ENCODE results near the gene COL18A1.

The COL18A1 gene

GRCh38 chr21:45463871-45464270 lies 58.9 kb downstream of the COL18A1 start:
- H3K36me3 ChIP-seq (ENCODE audit: insufficient read depth, low read length) = peaks cover 4% of the 10 kb centered on the region; the same call in 1 of the 2 replicates
- no peaks in the 10 kb centered on the region for H3K4me1 ChIP-seq (ENCODE audit: insufficient read depth, low read length)
- no peak overlapping the region for H3K9ac ChIP-seq (ENCODE audit: low read depth, low read length)
- H3K9me3 ChIP-seq (ENCODE audit: control insufficient read depth, insufficient read depth, low read length) = peaks cover 6% of the 10 kb centered on the region; the same call in 1 of the 2 replicates

GRCh38 chr21:45464309-45464708 lies 59.3 kb downstream of the COL18A1 start:
- Histone ChIP-seq H3K4me1 (ENCODE audit: insufficient read depth, low read length) (no peaks in the 10 kb centered on the region), H3K36me3 (ENCODE audit: insufficient read depth, low read length) (peaks cover 4% of the 10 kb centered on the region; the same call in 1 of the 2 replicates), H3K9ac (ENCODE audit: low read depth, low read length) (no peak overlapping the region), H3K9me3 (ENCODE audit: control insufficient read depth, insufficient read depth, low read length) (peaks cover 6% of the 10 kb centered on the region; the same call in 1 of the 2 replicates)

- Histone ChIP-seq H3K9ac (ENCODE audit: low read depth, low read length) (no peak overlapping the region), H3K36me3 (ENCODE audit: insufficient read depth, low read length) (peaks cover 2% of the 10 kb centered on the region), H3K4me1 (ENCODE audit: insufficient read depth, low read length) (no peaks in the 10 kb centered on the region), H3K9me3 (ENCODE audit: control insufficient read depth, insufficient read depth, low read length) (peaks cover 6% of the 10 kb centered on the region; the same call in 1 of the 2 replicates)
Observed at GRCh38 chr21:45465105-45465504, 60.1 kb downstream of the COL18A1 start.

- peaks cover 6% of the 10 kb centered on the region; the same call in 1 of the 2 replicates for H3K9me3 ChIP-seq (ENCODE audit: control insufficient read depth, insufficient read depth, low read length)
- H3K9ac ChIP-seq (ENCODE audit: low read depth, low read length) = no peak overlapping the region
- H3K4me1 ChIP-seq (ENCODE audit: insufficient read depth, low read length) = no peaks in the 10 kb centered on the region
- no peaks in the 10 kb centered on the region; the same call in none of the 2 replicates for H3K36me3 ChIP-seq (ENCODE audit: insufficient read depth, low read length)
Observed at GRCh38 chr21:45465611-45466329, 60.8 kb downstream of the COL18A1 start.

- Histone ChIP-seq H3K9ac (ENCODE audit: low read depth, low read length) (no peak overlapping the region), H3K9me3 (ENCODE audit: control insufficient read depth, insufficient read depth, low read length) (peaks cover 6% of the 10 kb centered on the region; the same call in 1 of the 2 replicates), H3K36me3 (ENCODE audit: insufficient read depth, low read length) (no peaks in the 10 kb centered on the region; the same call in none of the 2 replicates), H3K4me1 (ENCODE audit: insufficient read depth, low read length) (no peaks in the 10 kb centered on the region)
Observed at GRCh38 chr21:45466330-45467220, 61.6 kb downstream of the COL18A1 start.

- Histone ChIP-seq H3K4me1 (ENCODE audit: insufficient read depth, low read length) (no peaks in the 10 kb centered on the region), H3K9ac (ENCODE audit: low read depth, low read length) (no peak overlapping the region), H3K9me3 (ENCODE audit: control insufficient read depth, insufficient read depth, low read length) (peaks cover 3% of the 10 kb centered on the region; the same call in 1 of the 2 replicates), H3K36me3 (ENCODE audit: insufficient read depth, low read length) (no peaks in the 10 kb centered on the region; the same call in none of the 2 replicates)
Observed at GRCh38 chr21:45467221-45467779, 62.3 kb downstream of the COL18A1 start.

- no peak overlapping the region for H3K9ac ChIP-seq (ENCODE audit: low read depth, low read length)
- no peaks in the 10 kb centered on the region for H3K4me1 ChIP-seq (ENCODE audit: insufficient read depth, low read length)
- H3K9me3 ChIP-seq (ENCODE audit: control insufficient read depth, insufficient read depth, low read length) = no peaks in the 10 kb centered on the region; the same call in 1 of the 2 replicates
- no peaks in the 10 kb centered on the region; the same call in none of the 2 replicates for H3K36me3 ChIP-seq (ENCODE audit: insufficient read depth, low read length)
Observed at GRCh38 chr21:45468051-45468970, 63.3 kb downstream of the COL18A1 start.

- no peaks in the 10 kb centered on the region; the same call in none of the 2 replicates for H3K36me3 ChIP-seq (ENCODE audit: insufficient read depth, low read length)
- no peaks in the 10 kb centered on the region for H3K4me1 ChIP-seq (ENCODE audit: insufficient read depth, low read length)
- H3K9ac ChIP-seq (ENCODE audit: low read depth, low read length) = no peak overlapping the region
- H3K9me3 ChIP-seq (ENCODE audit: control insufficient read depth, insufficient read depth, low read length) = no peaks in the 10 kb centered on the region; the same call in 1 of the 2 replicates
Observed at GRCh38 chr21:45468971-45469272, 64.0 kb downstream of the COL18A1 start.

- no peaks in the 10 kb centered on the region; the same call in none of the 2 replicates for H3K36me3 ChIP-seq (ENCODE audit: insufficient read depth, low read length)
- no peaks in the 10 kb centered on the region; the same call in 1 of the 2 replicates for H3K9me3 ChIP-seq (ENCODE audit: control insufficient read depth, insufficient read depth, low read length)
- H3K9ac ChIP-seq (ENCODE audit: low read depth, low read length) = no peak overlapping the region
- H3K4me1 ChIP-seq (ENCODE audit: insufficient read depth, low read length) = no peaks in the 10 kb centered on the region
Observed at GRCh38 chr21:45469273-45470086, 64.5 kb downstream of the COL18A1 start.

GRCh38 chr21:45470087-45470515 lies 65.1 kb downstream of the COL18A1 start:
- no peaks in the 10 kb centered on the region for H3K4me1 ChIP-seq (ENCODE audit: insufficient read depth, low read length)
- no peaks in the 10 kb centered on the region; the same call in 1 of the 2 replicates for H3K9me3 ChIP-seq (ENCODE audit: control insufficient read depth, insufficient read depth, low read length)
- H3K36me3 ChIP-seq (ENCODE audit: insufficient read depth, low read length) = no peaks in the 10 kb centered on the region; the same call in none of the 2 replicates
- no peak overlapping the region for H3K9ac ChIP-seq (ENCODE audit: low read depth, low read length)

- H3K36me3 ChIP-seq (ENCODE audit: insufficient read depth, low read length) = no peaks in the 10 kb centered on the region; the same call in none of the 2 replicates
- no peaks in the 10 kb centered on the region for H3K4me1 ChIP-seq (ENCODE audit: insufficient read depth, low read length)
- H3K9me3 ChIP-seq (ENCODE audit: control insufficient read depth, insufficient read depth, low read length) = no peaks in the 10 kb centered on the region; the same call in 1 of the 2 replicates
- no peak overlapping the region for H3K9ac ChIP-seq (ENCODE audit: low read depth, low read length)
Observed at GRCh38 chr21:45470773-45471524, 66.0 kb downstream of the COL18A1 start.

- H3K36me3 ChIP-seq (ENCODE audit: insufficient read depth, low read length) = no peaks in the 10 kb centered on the region; the same call in none of the 2 replicates
Observed at GRCh38 chr21:45471525-45472221, 66.7 kb downstream of the COL18A1 start.

More at GRCh38 chr21:45471525-45472221, 66.7 kb downstream of the COL18A1 start:
- H3K9me3 ChIP-seq (ENCODE audit: control insufficient read depth, insufficient read depth, low read length) = no peaks in the 10 kb centered on the region; the same call in 1 of the 2 replicates
- no peak overlapping the region for H3K9ac ChIP-seq (ENCODE audit: low read depth, low read length)
- no peaks in the 10 kb centered on the region for H3K4me1 ChIP-seq (ENCODE audit: insufficient read depth, low read length)
